Activated CD4-positive, alpha-beta T cell treated with anti-CD3 and anti-CD28 coated beads, Interleukin-2, amount 50 U/mL, for 48 hours (primary cell): ENCODE results near the gene TXLNB.
A peak's percentile ranks its signal among the peaks of the same experiment; 100 is the strongest.
"Not testable (repeated sequence)": the region's sequence is repeated elsewhere in the genome, so short reads cannot be mapped to it uniquely, and the experiment has no call there.

Source experiments
- DNase-seq, 2 experiments: peaks; one replicate each; pipeline ENCODE4 v3.0.0-alpha.2; 2020

The TXLNB gene

DNA sequence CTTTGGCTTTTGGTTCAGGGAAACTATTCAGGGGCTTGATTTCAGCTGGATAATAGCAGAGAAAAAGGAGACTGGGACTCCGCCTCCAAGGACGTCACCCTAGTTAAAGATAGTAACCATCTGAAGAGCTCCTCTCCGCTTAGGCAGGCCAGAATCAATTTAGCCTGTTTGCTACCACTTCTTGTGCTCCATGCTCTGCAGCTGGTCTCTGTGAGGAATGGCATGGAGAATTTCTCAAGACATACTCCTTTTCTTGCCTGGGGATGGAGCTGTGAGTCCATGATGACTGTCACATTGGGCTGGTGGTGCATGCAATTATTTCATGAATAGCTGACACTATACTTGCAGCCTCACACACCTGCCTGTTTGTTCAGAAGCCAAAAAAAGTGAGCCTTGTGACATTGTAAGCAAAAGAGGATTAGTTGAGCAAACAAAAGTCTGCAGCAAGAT lies 61.4 kb downstream of the TXLNB start:
- no peak for DNase-seq

- not testable (repeated sequence) for DNase-seq
These were observed 63.4 kb downstream of the TXLNB start for GRCh38 chr6:139228387-139228786.

DNA sequence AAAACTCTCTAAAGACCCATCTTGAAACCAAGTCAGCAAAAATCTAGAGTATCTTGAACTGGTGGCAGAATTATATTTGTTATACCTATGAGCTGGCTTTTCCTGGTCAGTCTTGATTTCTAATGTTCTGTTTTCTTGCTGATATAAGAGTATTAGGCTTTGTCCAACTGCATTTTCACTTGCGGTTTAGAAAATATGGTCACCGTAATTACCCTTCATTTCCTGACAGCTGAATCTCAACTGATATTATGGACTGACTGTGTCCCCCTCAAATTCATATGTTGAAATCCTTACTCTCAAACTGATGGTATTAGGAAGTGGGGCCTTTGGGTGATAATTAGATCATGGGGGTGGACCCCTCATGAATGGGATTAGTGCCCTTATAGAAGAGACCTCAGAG lies 72.1 kb downstream of the TXLNB start:
- no peak for DNase-seq

- DNase-seq, result peak; percentile 70 to 77
These were observed 72.5 kb downstream of the TXLNB start for GRCh38 chr6:139219271-139219729.

DNA sequence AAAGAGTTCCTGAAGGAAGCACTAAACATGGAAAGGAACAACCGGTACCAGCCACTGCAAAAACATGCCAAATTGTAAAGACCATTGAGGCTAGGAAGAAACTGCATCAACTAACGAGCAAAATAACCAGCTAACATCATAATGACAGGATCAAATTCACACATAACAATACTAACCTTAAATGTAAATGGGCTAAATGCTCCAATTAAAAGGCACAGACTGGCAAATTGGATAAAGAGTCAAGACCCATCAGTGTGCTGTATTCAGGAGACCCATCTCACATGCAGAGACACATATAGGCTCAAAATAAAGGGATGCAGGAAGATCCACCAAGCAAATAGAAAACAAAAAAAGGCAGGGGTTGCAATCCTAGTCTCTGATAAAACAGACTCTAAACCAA lies 79.3 kb downstream of the TXLNB start:
- DNase-seq, result not testable (repeated sequence)

- DNase-seq, result not testable (repeated sequence)
These were observed 81.0 kb downstream of the TXLNB start for GRCh38 chr6:139210766-139211165.

- DNase-seq, result no peak
These were observed 86.0 kb downstream of the TXLNB start for GRCh38 chr6:139205843-139206242.

DNA sequence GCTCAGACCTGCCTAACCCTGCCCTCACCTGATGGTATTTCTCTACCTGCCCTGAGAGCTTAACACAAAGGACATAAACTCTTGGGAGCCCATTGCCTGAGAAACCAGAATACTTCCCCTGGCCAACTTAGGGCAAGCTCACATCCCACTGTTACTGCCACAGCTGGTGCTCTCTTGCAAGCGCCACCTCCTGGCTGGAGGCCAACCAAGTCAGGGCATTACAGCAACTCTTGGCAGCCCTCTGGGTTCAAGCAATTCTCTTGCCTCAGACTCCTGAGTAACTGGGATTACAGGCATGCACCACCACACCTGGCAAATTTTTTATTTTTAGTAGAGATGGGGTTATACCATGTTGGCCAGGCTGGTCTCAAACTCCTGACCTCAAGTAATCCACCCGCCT lies 86.8 kb downstream of the TXLNB start:
- peak in 1 of 2 experiments; percentile 26 for DNase-seq

DNA sequence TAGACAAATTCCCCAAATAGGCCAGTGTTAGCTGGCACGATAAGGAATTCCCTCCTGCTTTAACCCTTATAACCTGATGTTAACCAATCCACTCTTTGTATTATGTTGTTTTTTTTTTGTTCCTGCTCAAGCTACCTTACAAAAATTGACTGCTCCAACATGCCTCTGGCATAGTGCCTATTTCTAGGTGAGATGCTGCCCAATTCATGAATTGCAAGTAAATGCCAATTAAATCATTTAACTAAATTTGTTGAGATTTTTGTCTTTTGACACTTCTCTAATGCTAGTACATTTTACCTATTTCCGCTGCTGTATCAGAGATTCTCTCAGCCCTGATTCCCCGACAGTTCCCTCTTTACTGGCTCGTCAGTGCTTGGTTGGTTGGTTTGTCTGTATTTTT lies 90.4 kb downstream of the TXLNB start:
- DNase-seq, result no peak

DNA sequence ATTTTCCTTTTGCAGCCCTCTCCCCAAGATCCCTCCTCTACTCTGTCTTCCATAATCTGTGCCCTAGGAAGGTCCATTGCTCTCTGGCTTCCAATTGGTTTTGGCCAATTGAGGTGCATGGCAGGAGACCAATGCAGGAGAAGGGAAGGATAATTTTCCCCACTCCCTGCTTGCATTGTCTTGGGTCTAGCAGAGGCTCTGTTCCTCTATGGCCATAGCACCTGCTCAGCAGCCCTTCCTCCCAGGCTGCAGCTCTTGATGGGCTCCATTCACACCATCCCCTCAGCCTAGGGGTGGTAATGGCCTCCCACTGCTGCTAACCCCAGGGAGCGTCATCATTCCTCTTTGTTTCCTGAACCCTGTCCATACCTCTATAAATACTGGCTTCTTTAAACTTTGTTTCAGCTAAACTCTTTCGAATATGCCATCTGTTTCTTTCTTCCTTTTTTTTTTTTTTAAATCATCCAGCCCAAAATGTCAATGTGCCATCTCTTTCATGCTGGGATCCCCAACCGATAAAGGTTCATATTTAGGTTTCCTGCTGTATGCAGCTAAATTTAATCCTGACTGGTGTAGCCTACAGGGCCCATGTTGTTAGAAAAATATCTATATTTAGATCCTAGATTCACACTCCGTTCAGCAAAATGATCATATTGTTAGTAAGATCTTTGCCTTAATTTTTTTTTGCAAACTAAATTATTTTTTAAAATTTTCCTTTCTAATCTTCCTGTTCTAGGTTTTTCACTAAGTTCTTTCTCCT lies 93.1 kb downstream of the TXLNB start:
- DNase-seq, result no peak

DNA sequence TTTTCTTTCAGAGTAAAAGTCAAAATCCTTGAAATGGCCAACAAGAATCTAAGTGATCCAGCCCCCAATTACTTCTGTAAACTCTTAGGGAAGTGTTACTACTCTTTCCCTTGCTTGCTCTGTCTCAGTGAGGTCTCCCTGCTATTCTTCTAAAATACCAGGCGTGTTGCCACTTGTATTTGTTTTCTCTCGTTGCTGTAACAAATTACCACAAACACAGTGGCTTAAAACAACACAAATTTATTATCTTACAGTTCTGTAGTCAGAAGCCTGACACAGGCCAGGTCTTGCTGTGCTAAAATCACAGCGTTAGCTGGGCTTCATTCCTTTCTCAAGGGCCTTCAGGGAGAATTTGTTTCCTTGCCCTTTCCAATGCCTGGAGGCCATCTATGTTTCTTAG lies 97.1 kb downstream of the TXLNB start:
- DNase-seq, result no peak
